Dermis lymphatic vessel endothelial cell (primary cell): ENCODE measurements around the gene PTTG1IP2. TPM values are rescaled to one million over a fixed set of nuclear protein-coding genes. Genes with fewer than 3 reads are reported as not detected.

Experiments
- total RNA-seq: library from RNA; depleted of rRNA; stranded (reverse); fragments of >200 nt; gene quantifications from 2 replicates; pipeline ENCODE4 v1.2.1, GENCODE V29; 2014

The PTTG1IP2 gene
- total RNA-seq = not detected in 2 replicates

DNA sequence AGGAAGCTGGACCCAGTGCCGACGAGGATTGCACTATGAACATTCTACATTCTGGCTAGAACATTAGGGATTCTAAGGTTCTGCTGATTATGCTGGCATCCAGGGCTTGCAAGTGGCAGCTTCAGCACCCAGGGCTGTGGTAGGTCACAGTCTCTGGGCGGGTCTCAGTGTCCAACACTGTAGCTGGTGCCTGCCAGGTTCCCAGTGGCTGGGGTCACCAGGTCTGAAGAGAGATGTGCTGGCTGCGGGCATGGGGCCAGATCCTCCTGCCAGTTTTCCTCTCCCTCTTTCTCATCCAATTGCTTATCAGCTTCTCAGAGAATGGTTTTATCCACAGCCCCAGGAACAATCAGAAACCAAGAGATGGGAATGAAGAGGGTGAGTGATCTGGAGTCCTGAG lies at the start of gene PTTG1IP2:
Gene PTTG1IP2 (plus strand): TSS at position 86 of the 400 bp plus-strand sequence. CDS start 148 bp downstream, at position 234.

Other genes starting within 250 kb of the PTTG1IP2 start
- 0.76 and 3.0 TPM in 2 replicates for gene CFAP69, start 224.5 kb upstream of the PTTG1IP2 start, total RNA-seq
- not detected in 2 replicates for gene FAM237B, start 148.3 kb upstream of the PTTG1IP2 start, total RNA-seq
- 6.7 and 10.7 TPM in 2 replicates for gene GTPBP10, start 122.9 kb upstream of the PTTG1IP2 start, total RNA-seq
- gene CLDN12, start 66.2 kb upstream of the PTTG1IP2 start, total RNA-seq = 12.7 and 16.8 TPM in 2 replicates
- gene CDK14, start 126.7 kb downstream of the PTTG1IP2 start, total RNA-seq = 0.33 and 1.0 TPM in 2 replicates